WTC11 (cell line): ENCODE data around the gene FOXD4L6.
"Not testable (repeated sequence)": the region's sequence is repeated elsewhere in the genome, so short reads cannot be mapped to it uniquely, and the experiment has no call there.

ENCODE experiments used
- E2F4 ChIP-seq: sonication (generic); formaldehyde crosslinking; IDR thresholded peaks from 2 replicates; pipeline ENCODE4 v1.8.1; 2022; ENCODE audit warnings: low read depth, mild to moderate bottlenecking, moderate library complexity, missing genetic modification reagents, borderline replicate concordance
- ETV6 ChIP-seq: sonication (generic); formaldehyde crosslinking; IDR thresholded peaks from 2 replicates; pipeline ENCODE4 v1.8.1; 2022; ENCODE audit warnings: mild to moderate bottlenecking, missing genetic modification reagents
- FOXJ3 ChIP-seq: sonication (generic); formaldehyde crosslinking; IDR thresholded peaks from 2 replicates; pipeline ENCODE4 v1.9.0; 2021; ENCODE audit warnings: missing genetic modification reagents, mild to moderate bottlenecking, borderline replicate concordance
- GABPB1 ChIP-seq: sonication (generic); formaldehyde crosslinking; IDR thresholded peaks from 2 replicates; pipeline ENCODE4 v1.8.1; 2023; ENCODE audit warnings: mild to moderate bottlenecking, missing genetic modification reagents
- HMGXB4 ChIP-seq: sonication (generic); formaldehyde crosslinking; IDR thresholded peaks from 2 replicates; pipeline ENCODE4 v1.8.1; 2023; ENCODE audit warnings: mild to moderate bottlenecking, moderate library complexity, missing genetic modification reagents
- IRF2 ChIP-seq: sonication (generic); formaldehyde crosslinking; IDR thresholded peaks from 2 replicates; pipeline ENCODE4 v1.8.0; 2022; ENCODE audit warnings: low read depth, missing genetic modification reagents, borderline replicate concordance
- MXD4 ChIP-seq: fragments of 250-450 bp; sonication (Bioruptor Pico); IDR thresholded peaks from 2 replicates; pipeline ENCODE4 v1.8.0; 2021; ENCODE audit warnings: mild to moderate bottlenecking, moderate library complexity, borderline replicate concordance
- SP1 ChIP-seq: sonication (generic); formaldehyde crosslinking; conservative IDR thresholded peaks from 2 replicates; pipeline ENCODE4 v1.8.1; 2022; ENCODE audit warnings: missing genetic modification reagents
- TF ChIP-seq, protein P1 (sequence below): sonication (generic); formaldehyde crosslinking; IDR thresholded peaks from 2 replicates; pipeline ENCODE4 v1.8.0; 2022; ENCODE audit warnings: mild to moderate bottlenecking, missing genetic modification reagents
- TF ChIP-seq, protein P2 (sequence below): fragments of 200-600 bp; IDR thresholded peaks from 2 replicates; pipeline ENCODE4 v1.8.0; 2022; ENCODE audit warnings: antibody characterized with exemption
- TF ChIP-seq, protein P3 (sequence below): sonication (generic); formaldehyde crosslinking; IDR thresholded peaks from 2 replicates; pipeline ENCODE4 v1.8.0; 2023; ENCODE audit warnings: mild to moderate bottlenecking, missing genetic modification reagents
- TF ChIP-seq, protein P4 (sequence below): sonication (generic); formaldehyde crosslinking; conservative IDR thresholded peaks from 2 replicates; pipeline ENCODE4 v1.8.1; 2022; ENCODE audit warnings: mild to moderate bottlenecking, missing genetic modification reagents
- TF ChIP-seq, protein P5 (sequence below): sonication (generic); formaldehyde crosslinking; IDR thresholded peaks from 2 replicates; pipeline ENCODE4 v1.8.0; 2022; ENCODE audit warnings: mild to moderate bottlenecking, missing genetic modification reagents
- TF ChIP-seq, protein P6 (sequence below): fragments of 250-450 bp; sonication (Bioruptor Pico); IDR thresholded peaks from 2 replicates; pipeline ENCODE4 v2.1.2; 2022; ENCODE audit warnings: mild to moderate bottlenecking, moderate library complexity

- TF ChIP-seq FOXJ3; ETV6; MXD4 (CRISPR knock-in tag); GABPB1 (CRISPR knock-in tag); HMGXB4 (CRISPR knock-in tag); E2F4; IRF2 (CRISPR knock-in tag); SP1: not testable (repeated sequence)
- TF ChIP-seq, protein P1, sequence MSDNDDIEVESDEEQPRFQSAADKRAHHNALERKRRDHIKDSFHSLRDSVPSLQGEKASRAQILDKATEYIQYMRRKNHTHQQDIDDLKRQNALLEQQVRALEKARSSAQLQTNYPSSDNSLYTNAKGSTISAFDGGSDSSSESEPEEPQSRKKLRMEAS (CRISPR knock-in tag) = not testable (repeated sequence)
- TF ChIP-seq, protein P2, sequence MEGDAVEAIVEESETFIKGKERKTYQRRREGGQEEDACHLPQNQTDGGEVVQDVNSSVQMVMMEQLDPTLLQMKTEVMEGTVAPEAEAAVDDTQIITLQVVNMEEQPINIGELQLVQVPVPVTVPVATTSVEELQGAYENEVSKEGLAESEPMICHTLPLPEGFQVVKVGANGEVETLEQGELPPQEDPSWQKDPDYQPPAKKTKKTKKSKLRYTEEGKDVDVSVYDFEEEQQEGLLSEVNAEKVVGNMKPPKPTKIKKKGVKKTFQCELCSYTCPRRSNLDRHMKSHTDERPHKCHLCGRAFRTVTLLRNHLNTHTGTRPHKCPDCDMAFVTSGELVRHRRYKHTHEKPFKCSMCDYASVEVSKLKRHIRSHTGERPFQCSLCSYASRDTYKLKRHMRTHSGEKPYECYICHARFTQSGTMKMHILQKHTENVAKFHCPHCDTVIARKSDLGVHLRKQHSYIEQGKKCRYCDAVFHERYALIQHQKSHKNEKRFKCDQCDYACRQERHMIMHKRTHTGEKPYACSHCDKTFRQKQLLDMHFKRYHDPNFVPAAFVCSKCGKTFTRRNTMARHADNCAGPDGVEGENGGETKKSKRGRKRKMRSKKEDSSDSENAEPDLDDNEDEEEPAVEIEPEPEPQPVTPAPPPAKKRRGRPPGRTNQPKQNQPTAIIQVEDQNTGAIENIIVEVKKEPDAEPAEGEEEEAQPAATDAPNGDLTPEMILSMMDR = not testable (repeated sequence)
- TF ChIP-seq, protein P3, sequence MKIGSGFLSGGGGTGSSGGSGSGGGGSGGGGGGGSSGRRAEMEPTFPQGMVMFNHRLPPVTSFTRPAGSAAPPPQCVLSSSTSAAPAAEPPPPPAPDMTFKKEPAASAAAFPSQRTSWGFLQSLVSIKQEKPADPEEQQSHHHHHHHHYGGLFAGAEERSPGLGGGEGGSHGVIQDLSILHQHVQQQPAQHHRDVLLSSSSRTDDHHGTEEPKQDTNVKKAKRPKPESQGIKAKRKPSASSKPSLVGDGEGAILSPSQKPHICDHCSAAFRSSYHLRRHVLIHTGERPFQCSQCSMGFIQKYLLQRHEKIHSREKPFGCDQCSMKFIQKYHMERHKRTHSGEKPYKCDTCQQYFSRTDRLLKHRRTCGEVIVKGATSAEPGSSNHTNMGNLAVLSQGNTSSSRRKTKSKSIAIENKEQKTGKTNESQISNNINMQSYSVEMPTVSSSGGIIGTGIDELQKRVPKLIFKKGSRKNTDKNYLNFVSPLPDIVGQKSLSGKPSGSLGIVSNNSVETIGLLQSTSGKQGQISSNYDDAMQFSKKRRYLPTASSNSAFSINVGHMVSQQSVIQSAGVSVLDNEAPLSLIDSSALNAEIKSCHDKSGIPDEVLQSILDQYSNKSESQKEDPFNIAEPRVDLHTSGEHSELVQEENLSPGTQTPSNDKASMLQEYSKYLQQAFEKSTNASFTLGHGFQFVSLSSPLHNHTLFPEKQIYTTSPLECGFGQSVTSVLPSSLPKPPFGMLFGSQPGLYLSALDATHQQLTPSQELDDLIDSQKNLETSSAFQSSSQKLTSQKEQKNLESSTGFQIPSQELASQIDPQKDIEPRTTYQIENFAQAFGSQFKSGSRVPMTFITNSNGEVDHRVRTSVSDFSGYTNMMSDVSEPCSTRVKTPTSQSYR (CRISPR knock-in tag) = not testable (repeated sequence)
- TF ChIP-seq, protein P4, sequence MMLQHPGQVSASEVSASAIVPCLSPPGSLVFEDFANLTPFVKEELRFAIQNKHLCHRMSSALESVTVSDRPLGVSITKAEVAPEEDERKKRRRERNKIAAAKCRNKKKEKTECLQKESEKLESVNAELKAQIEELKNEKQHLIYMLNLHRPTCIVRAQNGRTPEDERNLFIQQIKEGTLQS (CRISPR knock-in tag) = not testable (repeated sequence)
- TF ChIP-seq, protein P5, sequence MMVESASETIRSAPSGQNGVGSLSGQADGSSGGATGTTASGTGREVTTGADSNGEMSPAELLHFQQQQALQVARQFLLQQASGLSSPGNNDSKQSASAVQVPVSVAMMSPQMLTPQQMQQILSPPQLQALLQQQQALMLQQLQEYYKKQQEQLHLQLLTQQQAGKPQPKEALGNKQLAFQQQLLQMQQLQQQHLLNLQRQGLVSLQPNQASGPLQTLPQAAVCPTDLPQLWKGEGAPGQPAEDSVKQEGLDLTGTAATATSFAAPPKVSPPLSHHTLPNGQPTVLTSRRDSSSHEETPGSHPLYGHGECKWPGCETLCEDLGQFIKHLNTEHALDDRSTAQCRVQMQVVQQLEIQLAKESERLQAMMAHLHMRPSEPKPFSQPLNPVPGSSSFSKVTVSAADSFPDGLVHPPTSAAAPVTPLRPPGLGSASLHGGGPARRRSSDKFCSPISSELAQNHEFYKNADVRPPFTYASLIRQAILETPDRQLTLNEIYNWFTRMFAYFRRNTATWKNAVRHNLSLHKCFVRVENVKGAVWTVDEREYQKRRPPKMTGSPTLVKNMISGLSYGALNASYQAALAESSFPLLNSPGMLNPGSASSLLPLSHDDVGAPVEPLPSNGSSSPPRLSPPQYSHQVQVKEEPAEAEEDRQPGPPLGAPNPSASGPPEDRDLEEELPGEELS (CRISPR knock-in tag) = not testable (repeated sequence)
- TF ChIP-seq, protein P6, sequence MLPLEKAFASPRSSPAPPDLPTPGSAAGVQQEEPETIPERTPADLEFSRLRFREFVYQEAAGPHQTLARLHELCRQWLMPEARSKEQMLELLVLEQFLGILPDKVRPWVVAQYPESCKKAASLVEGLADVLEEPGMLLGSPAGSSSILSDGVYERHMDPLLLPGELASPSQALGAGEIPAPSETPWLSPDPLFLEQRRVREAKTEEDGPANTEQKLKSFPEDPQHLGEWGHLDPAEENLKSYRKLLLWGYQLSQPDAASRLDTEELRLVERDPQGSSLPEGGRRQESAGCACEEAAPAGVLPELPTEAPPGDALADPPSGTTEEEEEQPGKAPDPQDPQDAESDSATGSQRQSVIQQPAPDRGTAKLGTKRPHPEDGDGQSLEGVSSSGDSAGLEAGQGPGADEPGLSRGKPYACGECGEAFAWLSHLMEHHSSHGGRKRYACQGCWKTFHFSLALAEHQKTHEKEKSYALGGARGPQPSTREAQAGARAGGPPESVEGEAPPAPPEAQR (CRISPR knock-in tag) = not testable (repeated sequence)
Observed at GRCh38 chr9:41120696-41121095, 7.8 kb downstream of the FOXD4L6 start.
